HG03469 (cell line): ENCODE measurements around the gene PLVAP.

ENCODE experiments used
- ATAC-seq: cut with Tn5 transposase; IDR thresholded peaks from one replicate; pipeline ENCODE4 v1.9.1; 2021; ENCODE audit warnings: mild to moderate bottlenecking, moderate library complexity, moderate number of reproducible peaks; ENCODE audit not compliant: unreplicated experiment

PLVAP gene

DNA sequence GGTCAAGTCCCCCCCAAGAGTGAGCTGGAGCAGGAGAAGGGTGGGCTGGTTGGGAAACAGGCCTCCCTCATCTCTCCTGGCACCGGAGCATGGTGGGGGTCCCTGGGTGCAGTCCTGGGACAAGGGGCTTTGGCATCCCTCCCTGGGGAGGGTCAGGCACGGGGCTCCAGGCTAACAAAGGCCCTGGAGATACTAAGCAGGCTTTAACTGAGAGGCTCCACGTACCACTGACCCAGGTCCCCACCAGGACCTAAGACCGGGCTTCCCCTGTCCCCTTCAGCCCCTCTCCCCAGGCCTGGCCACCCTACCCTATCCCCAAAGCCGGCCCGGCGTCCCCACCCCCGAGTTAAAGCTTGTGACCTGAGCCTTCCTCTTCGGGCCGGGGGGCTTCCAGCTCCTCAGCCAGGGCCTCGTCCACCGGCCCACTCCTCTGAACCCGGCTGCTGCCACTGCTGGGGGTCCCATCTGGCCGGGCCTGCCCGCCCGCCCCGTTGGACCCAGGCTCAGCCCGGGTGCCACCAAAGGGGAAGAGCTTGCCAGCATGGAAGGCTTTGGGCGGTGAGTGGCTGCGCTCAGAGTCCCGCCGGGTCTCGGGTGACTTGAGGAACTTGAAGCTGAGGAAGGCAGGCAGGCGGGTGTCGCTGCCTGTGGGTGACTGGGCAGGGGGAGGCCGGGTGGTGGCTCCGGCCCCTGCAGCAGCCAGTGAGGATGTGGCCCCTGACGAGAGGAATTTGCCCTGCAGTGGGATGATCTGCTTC lies 52.6 kb downstream of the PLVAP start:
- ATAC-seq = no peak

DNA sequence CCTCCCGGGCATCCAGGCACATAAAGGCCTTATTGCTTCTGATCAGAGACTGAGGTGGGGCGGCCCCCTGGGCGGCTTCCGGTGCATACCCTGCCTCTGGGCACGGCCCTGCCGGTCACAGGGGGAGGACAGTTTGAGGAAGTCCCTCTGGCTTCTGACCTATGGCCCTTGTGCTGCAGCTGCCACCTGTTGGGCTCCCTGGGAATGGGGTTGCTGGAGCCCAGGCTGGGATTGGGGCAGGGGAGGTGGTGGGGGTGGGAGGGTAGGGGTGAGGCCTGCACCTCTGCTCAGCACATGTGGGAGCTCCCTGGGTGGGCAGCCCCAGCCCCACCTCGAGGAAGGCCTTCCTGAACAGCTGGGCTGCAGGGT lies 53.2 kb downstream of the PLVAP start:
- ATAC-seq = no peak

DNA sequence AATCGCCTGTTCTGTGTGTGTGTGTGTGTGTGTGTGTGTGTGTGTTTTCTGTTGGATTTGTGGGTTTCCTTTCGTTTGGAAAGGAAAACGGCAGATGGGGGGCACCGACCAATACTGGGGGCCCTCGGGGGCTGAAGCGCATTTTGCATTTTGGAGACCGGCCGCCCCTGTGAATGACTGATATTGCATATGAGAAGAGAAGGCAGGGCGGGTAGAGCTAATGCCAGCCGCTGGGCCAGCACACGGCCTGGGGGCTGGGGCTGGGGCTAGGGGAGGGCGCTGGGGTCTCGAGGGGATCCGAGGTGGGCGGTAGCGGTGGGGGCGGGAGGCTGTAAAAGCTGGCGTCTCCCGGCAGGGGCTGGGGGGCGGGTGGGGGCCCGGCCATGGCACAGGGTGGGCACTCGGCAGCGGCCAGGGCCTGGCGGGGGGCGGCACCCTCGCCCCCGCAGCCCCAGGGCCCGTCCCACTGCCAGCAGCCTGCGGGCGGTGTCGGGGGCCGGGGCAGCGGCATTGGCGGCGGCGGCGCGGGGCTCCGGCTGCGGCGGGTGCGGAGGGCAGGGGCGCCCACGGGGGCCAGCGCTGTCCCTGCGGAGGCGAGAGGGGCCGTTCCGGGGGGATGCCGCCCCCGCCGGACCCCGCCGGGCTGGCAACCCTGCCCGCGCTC lies 53.7 kb downstream of the PLVAP start:
- ATAC-seq = no peak

DNA sequence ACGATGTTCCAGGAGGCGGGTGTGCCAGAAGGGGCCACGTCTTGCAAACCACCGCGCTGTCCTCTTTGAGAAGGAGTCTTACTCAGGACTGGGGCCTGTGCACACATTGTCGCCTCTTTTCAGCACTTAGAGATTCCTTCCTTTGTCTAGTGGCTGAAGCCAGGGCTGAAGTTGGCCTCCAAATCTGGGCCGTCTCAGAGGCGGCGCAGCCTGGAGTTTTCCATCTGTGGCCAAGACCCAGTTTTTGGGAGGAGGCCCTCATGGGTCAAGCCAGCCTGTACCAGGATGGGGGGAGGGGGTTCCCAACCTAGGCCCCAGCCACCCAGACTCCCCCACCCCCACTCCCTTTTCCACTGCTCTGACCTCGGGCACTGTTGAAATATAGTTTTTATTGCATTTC lies 54.3 kb downstream of the PLVAP start:
- ATAC-seq = no peak

DNA sequence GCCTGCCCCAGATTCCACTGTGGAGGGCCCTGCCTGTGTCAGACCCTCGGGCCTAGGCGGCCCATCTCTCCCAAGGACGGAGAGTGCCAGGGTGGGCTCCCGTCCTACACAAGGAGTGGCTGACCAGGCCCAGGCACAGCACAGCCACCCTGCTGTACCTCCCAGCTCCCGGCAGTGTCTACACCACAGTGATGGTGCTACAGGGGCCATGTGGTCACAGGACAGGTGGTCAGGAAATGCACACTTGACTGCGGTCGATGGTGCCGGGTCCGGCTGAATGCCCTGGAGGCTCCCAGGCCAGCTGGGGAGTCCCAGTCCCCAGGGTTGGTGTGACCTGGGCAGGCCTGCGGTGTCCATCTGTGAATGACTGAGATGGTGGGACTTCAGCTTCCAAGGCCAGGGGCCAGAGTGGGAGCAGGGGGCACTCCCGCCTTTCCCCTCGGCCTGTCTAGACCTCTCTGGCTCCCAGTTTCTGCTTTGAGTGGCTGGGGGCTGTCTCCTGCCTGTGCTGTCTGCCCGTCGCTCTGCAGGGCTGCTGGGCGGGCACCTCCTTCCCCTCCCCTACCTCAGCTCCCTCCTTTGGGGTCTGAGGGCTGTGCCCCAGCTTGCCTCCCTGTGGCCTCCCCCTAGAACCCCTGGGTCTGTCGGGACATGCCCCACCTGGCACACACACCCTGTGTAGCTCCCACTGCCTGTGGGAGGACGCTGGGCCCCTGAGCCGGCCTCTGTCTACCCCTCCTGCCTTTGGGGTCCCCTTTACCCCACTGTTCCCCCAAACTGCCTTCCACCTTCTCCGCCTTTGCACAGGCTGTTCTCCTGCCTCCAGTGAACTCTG lies 55.3 kb downstream of the PLVAP start:
- no peak for ATAC-seq

DNA sequence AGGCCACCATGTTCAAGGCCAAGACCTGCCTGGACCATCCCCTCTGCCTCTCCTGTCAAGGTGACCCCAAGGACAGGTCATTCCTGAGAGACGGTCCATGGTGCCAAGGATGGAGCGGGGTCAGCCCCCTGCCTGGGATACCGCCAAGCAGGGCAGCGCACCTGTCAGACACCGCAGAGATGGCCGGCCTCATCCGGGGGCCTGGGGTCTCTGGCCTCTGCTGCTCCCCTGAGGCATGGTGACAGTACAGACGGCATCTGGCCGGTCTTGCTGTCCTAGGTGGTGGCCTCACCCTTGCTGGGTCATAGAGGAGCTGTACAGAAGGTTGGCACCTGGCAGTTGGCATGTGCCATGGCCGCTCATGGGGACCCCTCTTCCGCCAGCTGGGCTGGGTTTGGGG lies 56.7 kb downstream of the PLVAP start:
- no peak for ATAC-seq

DNA sequence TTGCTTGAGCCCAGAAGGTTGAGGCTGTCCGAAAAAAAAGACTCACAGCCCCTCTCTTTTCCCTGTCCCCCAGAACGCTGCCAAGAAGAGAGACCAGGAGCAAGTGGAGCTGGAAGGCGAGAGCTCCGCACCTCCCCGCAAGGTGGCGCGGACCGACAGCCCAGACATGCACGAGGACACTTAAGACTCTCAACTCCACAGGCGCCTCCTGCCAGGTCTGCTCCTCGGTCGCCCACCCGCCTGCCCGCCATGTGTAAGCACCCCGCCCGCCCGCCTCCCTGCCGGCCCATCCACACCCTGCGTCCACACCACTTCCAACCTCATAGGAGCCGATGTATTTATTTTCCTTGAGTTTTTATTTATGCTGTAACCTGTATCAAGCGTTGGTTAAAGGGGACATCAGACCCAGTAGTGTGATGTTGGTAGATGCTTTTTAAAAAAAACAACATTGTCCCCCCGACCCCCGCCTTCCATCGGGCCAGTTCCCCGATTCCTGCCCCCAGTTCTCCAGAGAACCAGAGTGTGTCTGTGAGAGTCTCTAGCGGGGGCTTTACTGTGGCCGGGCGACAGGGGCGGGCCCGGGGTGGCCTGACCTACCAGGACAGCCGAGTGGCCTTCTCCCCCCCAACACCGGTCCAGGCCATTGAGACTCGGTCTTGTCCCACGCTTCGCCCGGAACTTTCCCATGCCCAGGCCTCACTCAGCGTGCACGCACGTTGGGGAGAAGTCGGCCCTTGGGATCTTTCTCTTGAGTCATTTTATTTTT lies 57.5 kb downstream of the PLVAP start:
- no peak for ATAC-seq

DNA sequence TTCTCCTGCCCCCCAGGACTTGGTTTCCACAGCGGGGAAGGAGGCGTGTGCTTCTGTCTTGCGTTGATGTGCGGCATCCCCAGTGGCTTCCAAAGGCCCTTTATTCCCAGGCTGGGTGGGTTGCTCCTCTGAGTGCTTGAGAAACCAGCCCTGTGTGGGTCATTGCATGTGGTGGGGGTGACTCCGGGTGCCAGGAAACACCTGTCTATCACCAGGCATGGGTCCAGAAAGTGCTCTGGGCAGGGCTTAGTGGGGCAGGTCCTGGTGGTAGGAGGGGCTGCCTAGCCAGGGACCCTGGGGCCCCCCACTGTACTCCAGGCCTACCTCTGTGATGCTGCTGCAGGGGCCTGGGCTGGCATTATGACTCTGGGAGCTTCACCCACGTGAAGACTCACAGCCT lies 58.2 kb downstream of the PLVAP start:
- ATAC-seq = no peak

DNA sequence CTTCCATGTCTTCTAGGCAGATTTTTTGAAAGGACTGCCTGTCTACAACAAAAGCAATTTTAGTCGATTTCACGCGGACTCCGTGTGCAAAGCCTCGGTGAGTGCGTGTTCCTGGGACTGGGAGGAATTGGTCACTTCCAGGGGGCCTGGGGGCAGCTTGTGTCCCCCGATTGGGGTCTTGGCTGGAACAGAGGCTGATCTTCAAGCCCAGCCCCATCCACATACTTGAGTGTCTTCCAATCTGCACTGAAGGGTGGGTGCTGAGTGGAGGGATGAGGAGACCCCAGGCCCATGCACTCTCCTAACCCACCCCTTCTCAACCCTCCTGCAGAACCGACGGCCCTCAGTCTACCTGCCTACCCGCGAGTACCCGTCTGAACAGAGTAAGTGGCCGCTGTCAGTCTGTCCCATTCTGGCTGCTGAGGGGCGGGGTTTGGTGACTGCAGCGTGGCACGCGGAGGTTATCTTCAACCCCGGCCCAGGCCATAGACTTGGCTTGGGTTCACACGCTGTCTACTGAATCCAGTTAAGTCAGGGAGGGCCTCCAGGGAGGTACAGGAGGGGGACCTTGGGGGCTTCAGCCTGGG lies 63.0 kb downstream of the PLVAP start:
- no peak for ATAC-seq

DNA sequence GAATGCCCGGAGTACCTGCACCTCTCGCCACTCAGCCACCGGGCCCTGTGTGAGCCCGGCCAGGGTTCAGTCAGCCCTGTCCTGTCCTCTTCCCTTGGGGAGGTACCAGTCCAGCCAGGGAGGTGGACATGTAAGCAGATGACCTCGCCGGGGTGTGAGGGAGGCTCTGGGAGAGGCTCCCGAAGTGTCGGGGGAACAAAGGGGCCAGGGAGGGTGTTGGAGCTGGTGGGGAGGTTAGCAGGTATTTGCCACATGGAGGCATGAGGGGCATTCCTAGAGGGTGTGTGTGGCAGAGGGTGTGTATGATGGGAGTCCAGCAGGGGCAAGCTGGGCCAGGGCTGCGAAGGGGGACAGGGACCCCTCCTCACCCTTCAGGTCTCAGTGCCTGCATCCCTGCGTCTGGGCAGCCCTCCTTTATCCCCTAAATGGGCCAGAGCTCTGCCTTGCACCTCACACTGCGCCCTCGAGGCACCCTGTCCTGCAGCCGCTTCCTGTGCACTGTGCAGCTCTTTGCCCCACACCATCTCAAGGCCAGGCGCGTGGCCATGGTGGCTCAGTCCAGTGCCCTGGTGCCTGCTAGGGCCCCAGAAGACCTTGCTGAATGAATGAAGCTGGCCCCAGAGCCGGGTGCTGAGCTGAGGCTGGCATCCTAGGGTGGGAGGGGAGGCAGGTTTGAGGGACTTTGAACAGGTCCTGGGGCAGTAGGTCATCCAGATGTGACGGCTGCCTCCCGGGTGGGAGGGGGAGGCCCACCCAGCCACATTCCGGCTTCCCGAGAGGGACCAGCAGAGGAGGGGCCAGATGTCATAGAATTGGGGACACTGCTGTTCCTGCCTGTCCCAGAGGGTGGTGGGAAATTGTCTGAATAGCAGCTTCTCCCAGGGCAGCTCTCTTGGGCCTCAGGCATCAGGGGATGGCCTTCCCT lies 64.7 kb downstream of the PLVAP start:
- ATAC-seq = no peak

DNA sequence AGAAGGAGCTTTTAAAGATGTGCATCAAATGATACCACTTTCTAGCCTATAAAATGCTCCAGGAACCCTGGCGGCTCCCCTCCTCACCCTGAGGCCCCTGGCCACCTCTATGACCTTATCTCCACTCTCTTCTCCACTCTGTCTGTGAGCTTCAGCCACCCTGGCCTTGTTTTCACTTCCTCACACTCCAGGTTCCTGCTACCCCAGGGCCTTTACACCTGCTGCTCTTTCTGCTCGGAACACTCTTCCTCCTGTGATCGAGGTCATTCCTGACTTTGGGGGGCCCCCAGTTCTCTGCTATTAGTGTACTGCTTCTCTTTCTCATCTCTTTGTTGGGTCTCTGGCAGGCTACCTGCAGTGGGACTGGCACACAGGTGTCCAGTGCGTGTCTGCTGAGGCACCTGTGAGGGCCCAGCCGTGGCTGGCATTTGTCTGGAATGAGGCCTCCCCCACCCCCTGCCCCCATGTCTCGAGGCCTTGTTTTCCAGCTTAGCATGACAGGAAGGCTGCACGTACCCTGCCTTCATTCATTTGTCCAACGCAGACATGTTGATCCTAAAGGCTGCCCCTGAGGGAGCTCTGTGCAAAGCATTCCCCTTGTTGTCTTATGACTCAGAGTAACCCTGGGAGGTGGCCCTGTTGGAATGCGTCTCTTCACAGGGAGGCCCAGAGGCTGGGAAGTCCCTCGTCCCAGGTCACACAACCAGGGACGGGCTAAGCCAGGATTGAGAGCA lies 65.5 kb downstream of the PLVAP start:
- no peak for ATAC-seq

DNA sequence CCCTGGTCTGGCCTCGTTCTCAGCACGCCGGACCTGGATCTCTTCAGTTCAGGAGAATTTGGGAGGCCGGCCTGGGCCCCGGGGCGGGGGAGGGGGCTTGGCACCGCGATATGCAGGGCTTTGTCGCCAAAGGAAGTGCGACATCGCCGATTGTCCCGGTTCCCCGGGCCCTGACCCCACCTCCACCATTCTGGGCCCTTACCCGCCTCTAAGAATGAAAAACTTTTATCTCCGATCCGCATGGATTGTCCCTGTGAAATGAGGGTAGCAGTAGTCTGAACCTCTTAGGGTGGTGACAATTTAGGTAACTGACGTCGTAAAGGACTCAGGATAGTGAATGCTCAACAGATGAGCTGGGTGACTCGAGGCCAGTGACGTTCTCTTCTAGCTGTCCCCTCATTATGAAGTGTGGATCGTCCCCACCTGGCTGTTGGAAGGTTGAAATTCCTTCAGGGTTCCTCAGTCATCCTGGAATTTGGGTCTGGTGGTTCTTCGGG lies 67.1 kb downstream of the PLVAP start:
- ATAC-seq = no peak

DNA sequence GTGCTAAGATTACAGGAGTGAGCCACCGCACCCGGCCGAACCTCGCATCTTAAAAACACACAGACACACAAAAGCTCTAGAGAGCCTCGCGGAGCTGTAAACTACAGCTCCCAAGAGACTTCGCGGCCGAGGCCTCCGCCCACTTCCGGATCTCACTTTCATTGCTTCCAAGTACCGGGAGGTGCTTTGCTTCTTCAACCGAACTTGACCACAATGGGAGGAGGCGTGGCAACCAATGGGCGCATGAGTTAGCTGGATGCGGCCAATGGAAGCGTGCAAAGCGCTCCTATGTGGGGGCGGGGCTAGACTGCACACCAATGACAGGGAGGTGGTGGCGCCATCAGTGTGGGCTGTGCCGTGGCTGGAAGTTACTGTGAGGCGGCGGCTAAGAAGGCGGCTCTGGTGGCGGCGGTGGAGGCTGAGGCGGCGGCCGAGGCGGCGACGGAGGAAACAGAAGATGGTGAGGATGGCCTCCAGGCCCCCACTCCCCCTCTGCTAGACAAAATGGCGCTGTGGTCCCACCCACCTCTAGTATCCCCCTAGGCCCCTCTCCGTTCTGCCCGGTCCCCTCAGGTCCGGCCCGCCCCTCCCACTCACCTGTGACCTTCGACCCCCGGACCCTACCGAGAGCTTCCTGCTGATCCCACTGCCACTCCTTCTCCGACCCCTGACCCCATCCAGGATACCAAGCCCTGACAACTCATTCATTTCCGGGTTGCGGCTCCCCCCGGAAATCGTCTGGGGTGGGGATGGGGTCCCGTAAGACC lies 67.8 kb downstream of the PLVAP start, which contains the start of gene DDA1:
Gene DDA1, plus strand, starts transcription at position 366 of the 767 bp plus-strand sequence. Its CDS starts 92 bp downstream, at position 458.
- ATAC-seq = peak; percentile 32

DNA sequence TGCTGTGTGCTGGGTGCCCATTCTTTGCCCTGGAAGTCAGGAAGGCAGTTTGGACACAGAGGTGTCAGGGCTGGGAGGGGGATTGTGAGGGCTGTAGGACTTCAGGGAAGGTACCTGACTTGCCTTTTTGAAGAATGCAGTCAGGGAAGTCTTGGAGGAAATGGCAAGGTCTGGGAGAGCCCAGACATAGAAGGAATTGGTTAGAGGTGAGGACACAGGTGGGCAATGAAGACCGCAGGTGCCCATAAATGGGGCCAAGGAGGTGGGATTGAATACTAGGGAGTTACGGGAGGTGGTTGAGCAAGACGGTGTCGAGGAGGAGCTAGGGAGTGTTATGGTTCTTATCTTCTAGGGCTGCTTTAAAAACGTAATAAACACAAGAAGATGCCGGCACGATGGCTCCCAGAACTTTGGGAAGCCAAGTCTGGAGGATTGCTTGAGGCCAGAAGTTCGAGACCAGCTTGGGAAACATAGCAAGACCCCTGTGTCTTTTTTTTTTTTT lies 69.2 kb downstream of the PLVAP start:
- no peak for ATAC-seq

DNA sequence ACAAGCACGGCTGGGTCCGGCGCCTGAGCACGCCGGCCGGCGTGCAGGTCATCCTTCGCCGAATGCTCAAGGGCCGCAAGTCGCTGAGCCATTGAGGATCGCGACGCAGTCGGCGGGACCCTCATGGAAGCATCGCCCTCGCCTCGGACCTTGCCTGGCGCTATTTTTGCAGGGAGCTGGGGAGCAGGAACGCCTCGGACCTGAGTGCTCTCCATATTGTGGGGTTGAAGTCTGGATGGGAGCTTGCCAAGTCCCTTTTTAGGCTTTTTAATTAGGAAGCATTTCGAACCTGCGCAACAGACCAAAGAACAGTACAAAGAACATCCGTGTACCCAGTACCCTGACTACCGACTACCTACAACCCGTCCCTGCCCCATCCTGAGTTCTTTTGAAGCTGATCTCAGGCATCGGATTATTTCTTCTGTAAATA lies 70.8 kb downstream of the PLVAP start:
- no peak for ATAC-seq

DNA sequence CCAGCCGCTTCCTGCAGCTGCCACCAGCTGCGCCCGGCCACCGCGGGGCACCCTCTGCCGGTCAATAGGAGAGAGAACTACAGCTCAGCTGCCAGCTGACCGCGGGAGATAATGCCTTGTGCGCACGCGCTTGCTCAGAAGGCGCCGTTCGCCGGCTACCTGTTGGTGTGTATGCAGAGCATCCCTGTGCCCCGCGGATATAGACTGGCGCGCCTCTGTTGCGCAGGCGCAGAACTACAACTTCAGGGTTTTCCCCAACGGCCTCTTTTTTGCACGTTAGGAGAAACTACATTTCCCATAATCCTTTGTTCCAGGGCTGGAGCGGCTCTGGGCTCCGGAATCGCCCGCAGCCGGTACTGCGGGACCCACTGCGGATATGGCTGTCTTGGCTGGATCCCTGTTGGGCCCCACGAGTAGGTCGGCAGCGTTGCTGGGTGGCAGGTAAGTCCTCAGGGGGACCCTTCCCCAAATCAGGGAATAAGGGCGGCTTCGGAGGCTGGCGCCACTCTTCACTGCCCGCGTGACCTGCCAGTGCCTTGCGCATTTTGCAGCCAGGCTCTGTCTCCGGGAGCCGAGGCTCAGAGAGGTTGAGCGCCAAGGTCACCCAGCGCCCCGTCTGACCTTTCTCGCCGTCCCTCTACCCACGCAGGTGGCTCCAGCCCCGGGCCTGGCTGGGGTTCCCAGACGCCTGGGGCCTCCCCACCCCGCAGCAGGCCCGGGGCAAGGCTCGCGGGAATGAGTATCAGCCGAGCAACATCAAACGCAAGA lies 71.4 kb downstream of the PLVAP start, which contains the start of gene MRPL34:
Gene MRPL34, plus strand, starts transcription at position 356 of the 768 bp plus-strand sequence. Its CDS starts 21 bp downstream, at position 377.
- peak; percentile 69 for ATAC-seq

DNA sequence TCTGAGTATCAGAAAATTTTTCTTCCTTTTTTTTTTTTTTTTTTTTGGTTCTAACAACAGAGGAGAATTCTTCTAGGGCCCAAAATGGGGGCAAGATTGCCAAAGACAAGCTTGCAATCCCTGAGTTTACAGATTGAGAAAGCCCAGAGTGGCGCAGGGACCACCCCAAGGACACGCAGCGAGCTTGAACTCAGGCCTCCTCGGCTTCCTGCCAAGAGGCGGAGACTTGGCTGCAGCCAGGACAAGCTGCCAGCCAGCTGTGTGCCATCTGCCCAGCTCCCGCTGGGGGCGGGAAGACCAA lies 72.0 kb downstream of the PLVAP start:
- ATAC-seq = no peak
